A549 (cell line): Measurements from ENCODE around the gene FOXP1.

Source experiments
- CBX2 ChIP-seq: fragments of 200-600 bp; sonication (generic); IDR thresholded peaks from 2 replicates; pipeline ENCODE4 v1.6.1; 2016; ENCODE audit warnings: low read depth, mild to moderate bottlenecking, borderline replicate concordance
- CEBPB ChIP-seq, 2 experiments: fragments of >200 bp in 1 of 2; sonication (Bioruptor Twin) in 1 of 2; formaldehyde crosslinking in 1 of 2; IDR thresholded peaks; 2 replicates each; pipeline ENCODE4 v1.6.1; 2012 to 2016
- CTCF ChIP-seq: fragments of >200 bp; sonication (Bioruptor Twin); formaldehyde crosslinking; IDR thresholded peaks from 3 replicates; pipeline ENCODE4 v1.5.1; 2016
- EP300 ChIP-seq, 2 experiments: fragments of >200 bp; sonication (Bioruptor Twin); formaldehyde crosslinking; IDR thresholded peaks; 2 replicates in 1 of 2; 3 replicates in 1 of 2; pipeline ENCODE4 v1.6.1; 2016 to 2017
- HDAC2 ChIP-seq: fragments of 200-600 bp; sonication (generic); IDR thresholded peaks from 2 replicates; pipeline ENCODE4 v1.6.1; 2016
- JUN ChIP-seq, 2 experiments: fragments of >200 bp; sonication (Bioruptor Twin); formaldehyde crosslinking; IDR thresholded peaks; 2 replicates in 1 of 2; 3 replicates in 1 of 2; pipeline ENCODE4 v1.6.1; 2016 to 2017
- JUNB ChIP-seq: fragments of >200 bp; sonication (Bioruptor Twin); formaldehyde crosslinking; IDR thresholded peaks from 2 replicates; pipeline ENCODE4 v1.6.1; 2016
- KDM1A ChIP-seq: fragments of 200-600 bp; sonication (generic); IDR thresholded peaks from 2 replicates; pipeline ENCODE4 v1.6.1; 2016; ENCODE audit warnings: low read depth, mild to moderate bottlenecking
- MAX ChIP-seq: IDR thresholded peaks from 2 replicates; pipeline ENCODE4 v1.6.1; 2012
- MAZ ChIP-seq: fragments of 150-350 bp; IDR thresholded peaks from 2 replicates; pipeline ENCODE4 v1.6.1; 2014; ENCODE audit warnings: antibody characterized with exemption, low read depth, low read length, borderline replicate concordance
- POLR2A ChIP-seq: IDR thresholded peaks from 2 replicates; pipeline ENCODE4 v1.6.1; 2012; ENCODE audit warnings: mild to moderate bottlenecking, low read length
- REST ChIP-seq: fragments of 200-600 bp; sonication (generic); IDR thresholded peaks from 2 replicates; pipeline ENCODE4 v1.6.1; 2016; ENCODE audit warnings: antibody characterized with exemption, mild to moderate bottlenecking, moderate library complexity

GRCh38 chr3:71446260-71446659 lies 137.3 kb downstream of the FOXP1 start:
- TF ChIP-seq CBX2 (no peak), JUN (IDR thresholded peaks at IDR 0.05) (no peak), REST (no peak), JUNB (no peak), MAX (no peak), POLR2A (no peak), CTCF (no peak), CEBPB (IDR thresholded peaks at IDR 0.05) (no peak), KDM1A (no peak), MAZ (no peak), HDAC2 (no peak), EP300 (IDR thresholded peaks at IDR 0.05) (no peak)
